Right cardiac atrium (tissue), 5 donors: ENCODE results near the gene TPRX1. TPM values are rescaled to one million over a fixed set of nuclear protein-coding genes. Genes with fewer than 3 reads are reported as not detected.
"Not testable (repeated sequence)": the region's sequence is repeated elsewhere in the genome, so short reads cannot be mapped to it uniquely, and the experiment has no call there.

ENCODE experiments used
- ATAC-seq, 2 donors: fragments of 200-7000 bp; cut with Tn5 transposase; one replicate each; pipeline versions ENCODE4 v1.8.0 to v1.9.1; 2020; ENCODE audit warnings: moderate library complexity in 2 of 2, mild to moderate bottlenecking in 1 of 2
- DNase-seq, 3 donors: peaks; one replicate each; pipeline ENCODE4 v3.0.0-alpha.2; 2020
- H3K27ac ChIP-seq: one replicate; pipeline ENCODE4 v1.5.1; 2013; ENCODE audit warnings: mild to moderate bottlenecking, low read length, control low read depth, moderate library complexity
- H3K27me3 ChIP-seq: one replicate; pipeline ENCODE4 v1.6.1; 2013; ENCODE audit not compliant: control insufficient read depth, insufficient read depth
- H3K4me1 ChIP-seq: one replicate; pipeline ENCODE4 v1.6.1; 2013; ENCODE audit warnings: low read length; ENCODE audit not compliant: control insufficient read depth, insufficient read depth
- H3K4me3 ChIP-seq: one replicate; pipeline ENCODE4 v1.5.1; 2013; ENCODE audit warnings: low read length, control low read depth
- H3K9me3 ChIP-seq: one replicate; pipeline ENCODE4 v1.6.1; 2013; ENCODE audit warnings: low read length; ENCODE audit not compliant: control insufficient read depth
- WGBS: extraction: QIAGEN DNeasy Blood & Tissue Kit; methylation state at CpG from one replicate; pipeline ENCODE4 v1.1.7; 2013; 5-methylcytosine and 5-hydroxymethylcytosine counted together
- intact Hi-C, 4 donors: fragments of 100-400 bp; cut with DNase I; formaldehyde crosslinking; loops; one replicate each; pipeline versions ENCODE4 v1.11.0 to v1.14.0; 2022 to 2023
- long read RNA-seq, 4 donors: library from polyadenylated mRNA; unstranded; transcript quantifications; one replicate each; pipeline ENCODE4 v2.0.0, GENCODE V29; 2020 to 2021
- polyA plus RNA-seq: library from polyadenylated mRNA; stranded (reverse); fragments of 200-250 nt; gene quantifications from one replicate; pipeline ENCODE4 v1.2.3, GENCODE V29; 2013
- total RNA-seq, 4 donors: library from RNA; stranded (reverse); fragmentation: NEBNext Ultra II Directional; extraction: Animal tissue kit (Norgen Biotek cat#: 25700); gene quantifications; one replicate each; pipeline ENCODE4 v1.2.1, GENCODE V29; 2021
- donor health status: healthy with polysubstance abuse.
- donor health status: DM: no; HTN: yes; CAD: no.
- donor health status: DM: no; HTN: no; CAD: no.
- donor health status: DM: no; HTN: yes; CAD: no; lungs with severe emphysema.
- donor health status: DM: yes; HTN: yes; CAD: no.

Gene TPRX1
- total RNA-seq, result not detected
- polyA plus RNA-seq, result not detected
- long read RNA-seq, donor 1, partial matches to known transcripts, result 1 of 2 reads
- long read RNA-seq, donor 1, other reads (novel, unspliced or antisense), result 1 of 2 reads
- long read RNA-seq, donor 2, result 0 reads
- long read RNA-seq, donor 3, result 0 reads
- long read RNA-seq, donor 4, result 0 reads

GRCh38 chr19:47804451-47804850 is at the start of gene TPRX1:
Gene TPRX1 (minus strand): TSS chr19:47804551. CDS start chr19:47804539, 12 bp downstream.
- 84% methylated on average over 5 of the region's 5 CpGs for WGBS
- H3K9me3 ChIP-seq, DNase-seq, H3K27ac ChIP-seq, intact Hi-C loops, H3K4me3 ChIP-seq, H3K27me3 ChIP-seq, H3K4me1 ChIP-seq: not testable (repeated sequence)
- peak in 1 of 2 donors; percentile 23 for ATAC-seq

GRCh38 chr19:47853003-47853402 is 48.7 kb upstream of the TPRX1 start:
- H3K4me3 ChIP-seq, result no peak overlapping the region
- DNase-seq (no peak), ATAC-seq (no peak)
- H3K4me1 ChIP-seq, result no peaks in the 10 kb centered on the region
- no peaks in the 10 kb centered on the region for H3K9me3 ChIP-seq
- no peak overlapping the region for H3K27ac ChIP-seq
- WGBS, result 61% methylated on average over 5 of the region's 5 CpGs
- intact Hi-C loops, result no loop called here
- no peaks in the 10 kb centered on the region for H3K27me3 ChIP-seq

GRCh38 chr19:47848823-47849473 is 44.6 kb upstream of the TPRX1 start:
- intact Hi-C loops, result no loop called here
- ATAC-seq (no peak), DNase-seq (no peak)
- Histone ChIP-seq H3K27me3 (no peaks in the 10 kb centered on the region), H3K4me3 (no peak overlapping the region), H3K27ac (no peak overlapping the region), H3K9me3 (no peaks in the 10 kb centered on the region), H3K4me1 (no peaks in the 10 kb centered on the region)
- WGBS, result 3% methylated on average over 22 of the region's 22 CpGs

GRCh38 chr19:47848425-47848822 is 44.1 kb upstream of the TPRX1 start:
- Histone ChIP-seq H3K27me3 (no peaks in the 10 kb centered on the region), H3K4me1 (no peaks in the 10 kb centered on the region), H3K27ac (no peak overlapping the region), H3K4me3 (no peak overlapping the region), H3K9me3 (no peaks in the 10 kb centered on the region)
- no peak for DNase-seq
- WGBS, result 49% methylated on average over 10 of the region's 10 CpGs
- intact Hi-C loops, result no loop called here
- ATAC-seq, result no peak

- DNase-seq, result no peak
- no peak overlapping the region for H3K27ac ChIP-seq
- 52% methylated on average over 5 of the region's 5 CpGs for WGBS
- H3K9me3 ChIP-seq, result no peaks in the 10 kb centered on the region
- intact Hi-C loops, result no loop called here
- no peaks in the 10 kb centered on the region for H3K4me1 ChIP-seq
- no peak for ATAC-seq
- no peaks in the 10 kb centered on the region for H3K27me3 ChIP-seq
- no peak overlapping the region for H3K4me3 ChIP-seq
Observed at GRCh38 chr19:47842941-47843340, 38.6 kb upstream of the TPRX1 start.

GRCh38 chr19:47839913-47840312 is 35.6 kb upstream of the TPRX1 start:
- intact Hi-C loops, result no loop called here
- no peaks in the 10 kb centered on the region for H3K27me3 ChIP-seq
- no peak for ATAC-seq
- no peak for DNase-seq
- H3K4me1 ChIP-seq, result no peaks in the 10 kb centered on the region
- no peak overlapping the region for H3K4me3 ChIP-seq
- 15% methylated on average over 10 of the region's 10 CpGs for WGBS
- no peaks in the 10 kb centered on the region for H3K9me3 ChIP-seq
- H3K27ac ChIP-seq, result no peak overlapping the region

- DNase-seq (no peak), ATAC-seq (no peak)
- H3K27me3 ChIP-seq, result no peaks in the 10 kb centered on the region
- H3K4me3 ChIP-seq, result no peak overlapping the region
- WGBS, result 67% methylated on average over 16 of the region's 16 CpGs
- intact Hi-C loops, result no loop called here
- no peak overlapping the region for H3K27ac ChIP-seq
- no peaks in the 10 kb centered on the region for H3K4me1 ChIP-seq
- H3K9me3 ChIP-seq, result no peaks in the 10 kb centered on the region
Observed at GRCh38 chr19:47839411-47839810, 35.1 kb upstream of the TPRX1 start.

- Histone ChIP-seq H3K4me3 (no peak overlapping the region), H3K9me3 (no peaks in the 10 kb centered on the region), H3K4me1 (no peaks in the 10 kb centered on the region), H3K27ac (no peak overlapping the region), H3K27me3 (no peaks in the 10 kb centered on the region)
- intact Hi-C loops, result no loop called here
- no peak for ATAC-seq
- WGBS, result 75% methylated on average over 8 of the region's 8 CpGs
- no peak for DNase-seq
Observed at GRCh38 chr19:47836038-47836437, 31.7 kb upstream of the TPRX1 start.

- H3K9me3 ChIP-seq, result no peaks in the 10 kb centered on the region
- H3K27ac ChIP-seq, result no peak overlapping the region
- DNase-seq (no peak), ATAC-seq (no peak)
- intact Hi-C loops, result no loop called here
- 82% methylated on average over 4 of the region's 4 CpGs for WGBS
- no peaks in the 10 kb centered on the region for H3K27me3 ChIP-seq
- no peak overlapping the region for H3K4me3 ChIP-seq
- H3K4me1 ChIP-seq, result no peaks in the 10 kb centered on the region
Observed at GRCh38 chr19:47832723-47833122, 28.4 kb upstream of the TPRX1 start.

GRCh38 chr19:47826800-47827199 is 22.4 kb upstream of the TPRX1 start:
- intact Hi-C loops, result no loop called here
- 90% methylated on average over 6 of the region's 6 CpGs for WGBS
- ATAC-seq, result no peak
- no peak overlapping the region for H3K4me3 ChIP-seq
- peaks cover 2% of the 10 kb centered on the region for H3K9me3 ChIP-seq
- H3K27ac ChIP-seq, result no peak overlapping the region
- no peaks in the 10 kb centered on the region for H3K4me1 ChIP-seq
- H3K27me3 ChIP-seq, result no peaks in the 10 kb centered on the region
- no peak for DNase-seq

GRCh38 chr19:47824396-47824795 is 20.0 kb upstream of the TPRX1 start:
- DNase-seq, result no peak
- intact Hi-C loops, result no loop called here
- H3K4me1 ChIP-seq, result no peaks in the 10 kb centered on the region
- no peak overlapping the region for H3K4me3 ChIP-seq
- peaks cover 2% of the 10 kb centered on the region for H3K9me3 ChIP-seq
- 80% methylated on average over 6 of the region's 6 CpGs for WGBS
- no peaks in the 10 kb centered on the region for H3K27me3 ChIP-seq
- H3K27ac ChIP-seq, result no peak overlapping the region
- ATAC-seq, result no peak
